ENCODE results near the gene TM4SF20.

The TM4SF20 gene

DNA sequence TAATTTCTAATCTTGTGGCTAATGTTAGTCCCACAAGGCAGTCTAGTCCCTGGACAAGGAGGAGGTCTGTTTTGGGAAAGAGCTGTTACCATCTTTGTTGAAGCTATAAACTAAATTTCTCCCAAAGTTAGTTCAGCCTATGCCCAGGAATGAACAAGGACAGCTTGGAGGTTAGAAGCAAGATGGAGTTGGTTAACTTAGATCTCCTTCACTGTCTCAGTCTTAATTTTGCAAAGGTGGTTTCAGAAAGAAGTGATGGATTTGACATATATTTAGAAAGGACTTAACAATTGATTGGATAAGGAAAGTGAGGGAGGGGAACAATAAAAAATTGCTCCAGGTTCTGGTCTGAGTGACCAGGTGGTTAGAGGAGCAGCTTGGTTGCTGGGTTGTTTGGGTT is 23.2 kb upstream of the TM4SF20 start:
- no peak for DNase-seq (ENCODE audit: low read depth, low spot score)
- POLR2A ChIA-PET: no interaction called here
- no peak overlapping the region for H3K4me3 ChIP-seq (ENCODE audit: low read depth, low read length)
- TF ChIP-seq, protein P1, sequence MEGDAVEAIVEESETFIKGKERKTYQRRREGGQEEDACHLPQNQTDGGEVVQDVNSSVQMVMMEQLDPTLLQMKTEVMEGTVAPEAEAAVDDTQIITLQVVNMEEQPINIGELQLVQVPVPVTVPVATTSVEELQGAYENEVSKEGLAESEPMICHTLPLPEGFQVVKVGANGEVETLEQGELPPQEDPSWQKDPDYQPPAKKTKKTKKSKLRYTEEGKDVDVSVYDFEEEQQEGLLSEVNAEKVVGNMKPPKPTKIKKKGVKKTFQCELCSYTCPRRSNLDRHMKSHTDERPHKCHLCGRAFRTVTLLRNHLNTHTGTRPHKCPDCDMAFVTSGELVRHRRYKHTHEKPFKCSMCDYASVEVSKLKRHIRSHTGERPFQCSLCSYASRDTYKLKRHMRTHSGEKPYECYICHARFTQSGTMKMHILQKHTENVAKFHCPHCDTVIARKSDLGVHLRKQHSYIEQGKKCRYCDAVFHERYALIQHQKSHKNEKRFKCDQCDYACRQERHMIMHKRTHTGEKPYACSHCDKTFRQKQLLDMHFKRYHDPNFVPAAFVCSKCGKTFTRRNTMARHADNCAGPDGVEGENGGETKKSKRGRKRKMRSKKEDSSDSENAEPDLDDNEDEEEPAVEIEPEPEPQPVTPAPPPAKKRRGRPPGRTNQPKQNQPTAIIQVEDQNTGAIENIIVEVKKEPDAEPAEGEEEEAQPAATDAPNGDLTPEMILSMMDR (IDR thresholded peaks at IDR 0.05; ENCODE audit: insufficient read depth, low read length, missing control alignments): no peak
- CTCF ChIA-PET: interaction anchor here (0.7 to 2.2 kb wide), 4 partner anchors 25 to 489 kb away, joined by 3 to 13 read pairs (median 4); partner anchors contain the start of gene AGFG1

DNA sequence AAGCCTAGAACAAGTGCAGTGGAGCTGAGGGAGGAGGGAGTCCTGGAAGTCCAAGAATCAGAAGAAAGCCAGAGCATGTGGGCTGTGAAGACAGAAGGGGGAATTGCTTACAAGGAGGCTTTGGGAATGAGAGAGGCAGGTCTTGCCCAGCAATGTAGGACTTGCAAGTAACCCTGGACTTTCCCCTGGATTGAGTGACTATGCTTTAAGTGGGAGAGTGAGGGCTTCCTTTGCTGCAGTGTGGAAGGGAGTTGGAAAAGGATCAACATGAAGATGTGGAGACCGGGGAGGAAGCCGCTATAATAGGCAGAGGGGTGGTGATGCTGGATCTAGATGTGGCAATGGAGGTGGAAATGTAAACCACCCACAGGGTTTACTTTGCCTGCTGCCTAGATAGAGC is 22.4 kb upstream of the TM4SF20 start:
- TF ChIP-seq, protein P1 (IDR thresholded peaks at IDR 0.05; ENCODE audit: insufficient read depth, low read length, missing control alignments): no peak
- CTCF ChIA-PET: interaction anchor here (2.0 to 2.2 kb wide), 2 partner anchors 70 to 364 kb away, joined by 6 to 13 read pairs; partner anchors contain the start of gene AGFG1
- POLR2A ChIA-PET: no interaction called here
- no peak for DNase-seq (ENCODE audit: low read depth, low spot score)
- no peak overlapping the region for H3K4me3 ChIP-seq (ENCODE audit: low read depth, low read length)

DNA sequence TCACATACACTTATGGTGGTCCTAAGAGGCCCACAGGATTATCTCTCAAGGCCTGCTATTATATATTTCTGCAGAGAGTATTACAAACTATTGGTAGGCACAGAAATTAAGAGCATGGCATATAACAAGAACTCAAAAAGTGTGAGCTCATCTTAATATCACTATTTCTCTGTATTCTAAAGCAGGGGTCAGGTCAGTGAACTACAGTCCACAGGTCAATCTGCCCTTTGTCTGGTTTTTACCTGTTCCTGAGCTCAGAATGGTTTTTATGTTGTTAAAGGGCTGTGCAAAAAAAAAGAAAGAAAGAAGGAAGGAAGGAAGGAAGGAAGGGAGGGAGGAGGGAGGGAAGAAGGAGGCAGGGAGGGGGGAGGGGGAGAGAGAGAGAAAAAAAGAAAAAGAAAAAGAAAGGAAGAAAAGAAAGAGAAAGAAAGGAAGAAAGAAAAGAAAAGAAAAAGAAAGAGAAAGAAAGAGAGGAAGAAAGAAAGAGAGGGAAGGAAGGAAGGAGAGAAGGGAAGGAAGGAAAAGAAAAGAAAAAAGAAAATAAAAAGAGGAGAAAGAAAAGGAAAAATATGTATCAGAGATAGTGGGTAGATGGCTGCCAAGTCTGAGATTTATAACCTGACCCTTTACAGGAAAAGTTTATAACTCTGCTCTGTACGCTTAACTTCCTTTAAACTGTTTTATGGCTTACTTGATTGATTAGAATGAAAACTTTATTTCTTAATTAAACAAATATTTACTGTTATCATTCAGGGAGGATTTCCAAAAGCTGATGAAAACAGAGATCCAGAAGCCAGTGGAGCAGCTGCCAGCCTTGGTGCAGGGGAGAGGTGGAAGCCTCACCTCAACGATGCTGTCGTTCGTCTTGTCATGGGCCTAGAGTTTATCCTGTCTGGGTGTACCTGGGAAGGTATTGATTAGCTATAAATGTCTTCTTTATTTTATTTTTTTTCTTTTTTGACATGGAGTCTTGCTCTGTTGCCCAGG is 19.9 kb upstream of the TM4SF20 start:
- TF ChIP-seq, protein P1 (IDR thresholded peaks at IDR 0.05; ENCODE audit: insufficient read depth, low read length, missing control alignments): no peak
- H3K4me3 ChIP-seq (ENCODE audit: low read depth, low read length): no peak overlapping the region
- ChIA-PET CTCF (interaction anchor here (1.2 to 2.6 kb wide), 3 partner anchors 13 to 368 kb away, joined by 3 to 14 read pairs (median 3); no protein-coding TSS in a partner anchor), POLR2A (no interaction called here)
- no peak for DNase-seq (ENCODE audit: low read depth, low spot score)

DNA sequence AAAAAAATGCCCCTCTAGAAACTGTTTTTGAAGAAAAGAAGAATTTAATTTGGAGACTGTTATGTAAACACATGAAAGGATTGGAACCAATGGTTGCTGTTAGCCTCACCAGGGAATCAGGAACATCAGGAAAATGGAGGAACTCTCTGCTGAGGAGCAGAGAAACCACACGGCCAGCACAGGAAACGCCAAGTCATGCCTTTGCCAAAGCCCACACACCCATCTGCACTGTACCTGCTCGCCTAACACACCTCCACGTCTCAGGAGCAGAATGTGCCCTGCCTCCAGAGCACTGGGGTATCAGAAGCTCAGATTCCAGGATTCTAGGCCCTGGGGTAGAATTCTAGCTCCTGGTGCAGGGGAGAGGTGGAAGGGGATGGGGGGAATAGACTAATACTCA is 18.5 kb upstream of the TM4SF20 start:
- no peak for DNase-seq (ENCODE audit: low read depth, low spot score)
- ChIA-PET POLR2A (no interaction called here), CTCF (interaction anchor here (1.2 to 2.6 kb wide), 3 partner anchors 8 to 82 kb away, joined by 3 to 10 read pairs (median 3); no protein-coding TSS in a partner anchor)
- TF ChIP-seq, protein P1 (IDR thresholded peaks at IDR 0.05; ENCODE audit: insufficient read depth, low read length, missing control alignments): no peak
- no peak overlapping the region for H3K4me3 ChIP-seq (ENCODE audit: low read depth, low read length)

DNA sequence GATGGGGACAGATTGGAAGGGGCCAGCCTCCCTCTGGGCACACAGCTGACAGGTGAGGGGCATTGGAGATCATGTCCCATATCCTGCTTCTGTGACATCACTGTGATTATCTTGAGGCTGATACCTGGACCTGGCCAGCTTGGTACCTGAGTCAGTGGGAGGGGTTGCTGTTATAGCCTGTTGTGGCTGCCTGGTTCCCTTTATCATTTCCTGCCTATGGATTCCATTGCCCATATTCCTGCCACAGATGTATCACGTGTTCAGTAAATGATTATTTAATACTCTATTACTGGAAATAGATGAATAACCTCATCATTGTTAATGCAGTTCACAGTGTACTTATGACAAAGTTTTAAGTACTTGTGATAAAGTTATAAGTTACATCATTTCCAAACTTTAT is 16.4 kb upstream of the TM4SF20 start:
- ChIA-PET POLR2A (no interaction called here), CTCF (interaction anchor here (2.6 kb wide), 1 partner anchor 10 kb away, joined by 10 read pairs; no protein-coding TSS in a partner anchor)
- TF ChIP-seq, protein P1 (IDR thresholded peaks at IDR 0.05; ENCODE audit: insufficient read depth, low read length, missing control alignments): no peak
- DNase-seq (ENCODE audit: low read depth, low spot score): no peak
- H3K4me3 ChIP-seq (ENCODE audit: low read depth, low read length): no peak overlapping the region

DNA sequence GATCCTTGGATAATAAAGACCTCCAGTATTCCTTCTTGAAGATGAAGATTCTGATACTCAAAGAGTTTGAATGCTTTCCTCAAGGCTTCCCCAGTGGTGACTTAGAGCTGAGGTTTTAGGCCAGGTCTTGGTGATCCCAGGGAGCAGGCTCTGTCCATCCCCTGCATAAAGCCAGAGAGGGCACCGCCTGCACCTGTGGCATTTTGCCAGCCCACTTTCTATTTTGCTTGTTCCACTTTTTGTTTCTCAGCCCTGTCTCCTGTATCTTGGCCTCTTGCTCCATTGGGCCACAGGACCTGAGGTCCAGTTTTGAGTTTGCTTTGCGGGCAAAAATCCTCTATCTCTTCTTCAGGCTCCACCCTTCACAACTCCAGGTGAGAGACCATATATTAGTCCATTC is 15.3 kb upstream of the TM4SF20 start:
- DNase-seq (ENCODE audit: low read depth, low spot score): no peak
- POLR2A ChIA-PET: no interaction called here
- TF ChIP-seq, protein P1 (IDR thresholded peaks at IDR 0.05; ENCODE audit: insufficient read depth, low read length, missing control alignments): no peak
- CTCF ChIA-PET: interaction anchor here (1.2 to 2.6 kb wide), 2 partner anchors 11 to 371 kb away, joined by 3 to 15 read pairs; no protein-coding TSS in a partner anchor
- no peak overlapping the region for H3K4me3 ChIP-seq (ENCODE audit: low read depth, low read length)
